Measurements from ENCODE around the gene NELL1.

NELL1 gene

DNA sequence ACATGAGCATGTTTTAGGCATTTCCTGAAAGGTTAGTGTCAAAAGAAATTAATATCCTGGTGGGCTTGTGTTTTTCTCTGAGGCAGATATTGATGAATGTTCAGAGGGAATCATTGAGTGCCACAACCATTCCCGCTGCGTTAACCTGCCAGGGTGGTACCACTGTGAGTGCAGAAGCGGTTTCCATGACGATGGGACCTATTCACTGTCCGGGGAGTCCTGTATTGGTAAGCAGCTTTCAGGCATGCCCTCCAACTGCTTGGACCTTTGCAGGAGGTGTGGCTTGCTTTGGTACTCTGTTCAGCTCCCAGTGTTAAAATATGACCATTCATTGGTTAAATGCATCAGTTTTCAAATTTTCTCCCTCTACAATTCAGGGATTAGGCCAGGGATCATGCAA, 864.9 kb downstream of the NELL1 start:
- TF ChIP-seq CTCF (IDR thresholded peaks at IDR 0.05; ENCODE audit: insufficient read depth, low read depth, low read length, missing control alignments): no peak
- H3K4me3 ChIP-seq (ENCODE audit: low read depth, low read length): no peak overlapping the region
- no peak for DNase-seq (ENCODE audit: low read depth)

- TF ChIP-seq CTCF (IDR thresholded peaks at IDR 0.05; ENCODE audit: insufficient read depth, low read depth, low read length, missing control alignments): no peak
- H3K4me3 ChIP-seq (ENCODE audit: low read depth, low read length): no peak overlapping the region
- DNase-seq (ENCODE audit: low read depth): no peak
These were observed 868.6 kb downstream of the NELL1 start for GRCh38 chr11:21537980-21538379.

GRCh38 chr11:21541187-21541751, 871.9 kb downstream of the NELL1 start:
- no peak for DNase-seq (ENCODE audit: low read depth)
- H3K4me3 ChIP-seq (ENCODE audit: low read depth, low read length): no peak overlapping the region
- TF ChIP-seq CTCF (IDR thresholded peaks at IDR 0.05; ENCODE audit: insufficient read depth, low read depth, low read length, missing control alignments): no peak

- no peak overlapping the region for H3K4me3 ChIP-seq (ENCODE audit: low read depth, low read length)
- DNase-seq (ENCODE audit: low read depth): no peak
- no peak for TF ChIP-seq CTCF (IDR thresholded peaks at IDR 0.05; ENCODE audit: insufficient read depth, low read depth, low read length, missing control alignments)
These were observed 874.5 kb downstream of the NELL1 start for GRCh38 chr11:21543901-21544300.

DNA sequence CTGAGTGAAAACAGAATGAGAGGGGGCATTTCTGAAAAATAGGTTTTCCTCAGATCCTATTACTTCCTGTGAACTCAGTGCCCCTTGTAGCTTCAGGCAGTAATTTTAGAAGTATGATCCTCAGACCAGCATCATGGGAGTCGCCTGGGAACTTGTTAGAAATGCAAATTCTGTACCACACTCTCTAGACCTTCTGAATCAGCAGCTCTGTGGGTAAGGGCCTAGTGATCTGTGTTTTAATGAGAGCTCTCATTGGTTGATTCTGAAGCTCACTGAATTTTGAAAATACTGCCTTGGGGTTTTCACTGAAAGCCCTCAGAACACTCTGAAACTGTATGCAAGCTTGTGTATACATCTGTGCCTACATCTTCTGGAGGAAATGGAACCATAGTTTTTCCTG, 876.3 kb downstream of the NELL1 start:
- no peak for DNase-seq (ENCODE audit: low read depth)
- H3K4me3 ChIP-seq (ENCODE audit: low read depth, low read length): no peak overlapping the region
- TF ChIP-seq CTCF (IDR thresholded peaks at IDR 0.05; ENCODE audit: insufficient read depth, low read depth, low read length, missing control alignments): no peak

DNA sequence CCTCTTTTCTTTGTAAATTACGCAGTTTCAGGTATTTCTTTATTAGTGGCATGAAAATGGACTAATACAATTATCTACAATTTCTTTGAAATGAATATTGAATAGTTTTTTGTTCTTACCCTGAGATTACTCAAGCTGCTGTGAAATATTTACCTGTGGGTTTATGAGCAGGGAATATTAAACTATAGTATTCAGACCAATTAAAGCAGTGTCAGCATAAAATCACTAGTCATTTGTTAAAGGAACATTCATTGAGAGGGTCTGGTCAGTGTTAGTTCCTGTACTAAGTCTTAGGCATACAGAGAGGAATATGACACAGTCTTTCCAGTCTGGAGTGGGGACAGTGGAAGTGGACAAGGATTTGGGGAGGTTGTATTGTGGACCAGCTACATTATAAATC, 877.3 kb downstream of the NELL1 start:
- DNase-seq (ENCODE audit: low read depth): no peak
- no peak overlapping the region for H3K4me3 ChIP-seq (ENCODE audit: low read depth, low read length)
- no peak for TF ChIP-seq CTCF (IDR thresholded peaks at IDR 0.05; ENCODE audit: insufficient read depth, low read depth, low read length, missing control alignments)

- no peak for DNase-seq (ENCODE audit: low read depth)
- H3K4me3 ChIP-seq (ENCODE audit: low read depth, low read length): no peak overlapping the region
- no peak for TF ChIP-seq CTCF (IDR thresholded peaks at IDR 0.05; ENCODE audit: insufficient read depth, low read depth, low read length, missing control alignments)
These were observed 883.5 kb downstream of the NELL1 start for GRCh38 chr11:21552911-21553310.

Data from GM12865 (cell line).